ENCODE results near the gene ITSN1. TPM values are rescaled to one million over a fixed set of nuclear protein-coding genes. Genes with fewer than 3 reads are reported as not detected.
A peak's percentile ranks its signal among the peaks of the same experiment; 100 is the strongest.

Gene ITSN1
- total and polyA plus RNA-seq, 2 donors from 2014 or later = 8.1 to 42.5 TPM

DNA sequence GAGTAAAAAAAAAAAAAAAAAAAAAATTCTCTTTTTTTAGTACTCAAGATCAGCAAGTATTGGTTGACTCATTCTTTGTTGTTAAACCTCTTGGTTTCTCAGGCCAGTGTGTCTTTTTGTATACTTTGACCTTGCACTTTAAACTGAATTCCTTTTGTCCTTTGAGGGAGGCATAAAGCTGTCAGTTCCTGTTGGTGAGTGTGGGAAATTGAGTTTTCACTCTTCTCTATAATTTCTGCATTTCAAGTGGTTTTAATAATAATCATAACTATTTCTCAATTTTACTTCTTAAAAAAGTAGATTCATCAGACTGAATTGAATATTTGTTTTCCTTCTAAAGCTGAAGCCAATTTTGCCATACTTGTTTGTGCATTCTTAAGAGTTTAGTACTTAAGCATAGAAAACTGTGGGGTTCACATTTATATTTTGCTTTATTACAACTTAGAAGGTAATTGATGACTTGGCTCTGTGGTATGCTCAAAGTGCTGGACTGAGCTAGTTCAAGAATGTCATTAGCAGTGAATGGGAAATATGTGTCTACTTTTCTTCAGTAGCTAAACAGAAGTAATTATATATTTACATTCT is 43.4 kb downstream of the ITSN1 start:
- H3K27me3 ChIP-seq (ENCODE audit: control insufficient read depth, insufficient read depth, low read length) = no peaks in the 10 kb centered on the region
- no peaks in the 10 kb centered on the region for H3K9me3 ChIP-seq (ENCODE audit: control insufficient read depth in 2 of 3, insufficient read depth in 1 of 3, low read length in 3 of 3)
- no peak overlapping the region for H3K4me3 ChIP-seq (ENCODE audit: low read length in 3 of 3)
- H3K4me1 ChIP-seq (ENCODE audit: control insufficient read depth in 2 of 3, insufficient read depth in 2 of 3, low read depth in 1 of 3, low read length in 3 of 3) = peaks cover 4 to 29% (median 6%) of the 10 kb centered on the region in 3 donors
- TF ChIP-seq, protein P1, sequence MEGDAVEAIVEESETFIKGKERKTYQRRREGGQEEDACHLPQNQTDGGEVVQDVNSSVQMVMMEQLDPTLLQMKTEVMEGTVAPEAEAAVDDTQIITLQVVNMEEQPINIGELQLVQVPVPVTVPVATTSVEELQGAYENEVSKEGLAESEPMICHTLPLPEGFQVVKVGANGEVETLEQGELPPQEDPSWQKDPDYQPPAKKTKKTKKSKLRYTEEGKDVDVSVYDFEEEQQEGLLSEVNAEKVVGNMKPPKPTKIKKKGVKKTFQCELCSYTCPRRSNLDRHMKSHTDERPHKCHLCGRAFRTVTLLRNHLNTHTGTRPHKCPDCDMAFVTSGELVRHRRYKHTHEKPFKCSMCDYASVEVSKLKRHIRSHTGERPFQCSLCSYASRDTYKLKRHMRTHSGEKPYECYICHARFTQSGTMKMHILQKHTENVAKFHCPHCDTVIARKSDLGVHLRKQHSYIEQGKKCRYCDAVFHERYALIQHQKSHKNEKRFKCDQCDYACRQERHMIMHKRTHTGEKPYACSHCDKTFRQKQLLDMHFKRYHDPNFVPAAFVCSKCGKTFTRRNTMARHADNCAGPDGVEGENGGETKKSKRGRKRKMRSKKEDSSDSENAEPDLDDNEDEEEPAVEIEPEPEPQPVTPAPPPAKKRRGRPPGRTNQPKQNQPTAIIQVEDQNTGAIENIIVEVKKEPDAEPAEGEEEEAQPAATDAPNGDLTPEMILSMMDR (IDR thresholded peaks at IDR 0.05; ENCODE audit: borderline replicate concordance, extremely low read depth, insufficient read depth) = no peak
- DNase-seq (peak in 2 of 5 donors; percentile 41 to 46), FAIRE-seq (peak; percentile 61)
- H3K9ac ChIP-seq (ENCODE audit: low read length in 3 of 3) = no peak overlapping the region
- no peaks in the 10 kb centered on the region for H3K36me3 ChIP-seq (ENCODE audit: control insufficient read depth in 2 of 3, insufficient read depth in 3 of 3, low read length in 3 of 3)
- H3K27ac ChIP-seq (ENCODE audit: low read depth in 2 of 2, low read length in 2 of 2) = no peak overlapping the region
- intact Hi-C loops (cut with DNase I) = no loop called here

DNA sequence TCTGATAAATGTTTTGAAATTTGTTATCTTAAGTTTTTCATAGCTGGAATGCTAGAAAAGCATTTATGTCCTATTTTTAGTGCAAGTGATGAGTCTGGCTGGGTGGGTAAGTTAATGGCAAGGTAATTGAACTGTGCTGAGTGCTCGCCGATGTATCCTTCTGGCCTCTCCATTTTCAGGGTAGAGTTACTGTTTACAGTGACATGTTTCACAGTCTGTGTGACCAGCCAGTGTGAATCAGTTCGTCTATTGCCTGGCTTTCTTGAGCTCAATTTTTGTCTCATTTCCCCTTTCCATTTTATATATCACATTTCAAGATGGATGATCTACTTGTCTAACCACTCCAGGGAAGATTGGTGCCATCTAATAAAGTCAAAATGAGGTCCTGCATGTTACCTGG is 44.1 kb downstream of the ITSN1 start:
- no peaks in the 10 kb centered on the region for H3K36me3 ChIP-seq (ENCODE audit: control insufficient read depth in 2 of 3, insufficient read depth in 3 of 3, low read length in 3 of 3)
- peak overlapping the region in 1 of 2 donors; percentile 42 for H3K27ac ChIP-seq (ENCODE audit: low read depth in 2 of 2, low read length in 2 of 2)
- DNase-seq (peak in 3 of 5 donors; percentile 11 to 49 (median 34)), FAIRE-seq (no peak)
- H3K9ac ChIP-seq (ENCODE audit: low read length in 3 of 3) = no peak overlapping the region
- TF ChIP-seq, protein P1 (IDR thresholded peaks at IDR 0.05; ENCODE audit: borderline replicate concordance, extremely low read depth, insufficient read depth) = no peak
- no peaks in the 10 kb centered on the region for H3K27me3 ChIP-seq (ENCODE audit: control insufficient read depth, insufficient read depth, low read length)
- H3K9me3 ChIP-seq (ENCODE audit: control insufficient read depth in 2 of 3, insufficient read depth in 1 of 3, low read length in 3 of 3) = no peaks in the 10 kb centered on the region
- no peak overlapping the region for H3K4me3 ChIP-seq (ENCODE audit: low read length in 3 of 3)
- intact Hi-C loops (cut with DNase I) = no loop called here
- peaks cover 4 to 29% (median 8%) of the 10 kb centered on the region in 3 donors for H3K4me1 ChIP-seq (ENCODE audit: control insufficient read depth in 2 of 3, insufficient read depth in 2 of 3, low read depth in 1 of 3, low read length in 3 of 3)

DNA sequence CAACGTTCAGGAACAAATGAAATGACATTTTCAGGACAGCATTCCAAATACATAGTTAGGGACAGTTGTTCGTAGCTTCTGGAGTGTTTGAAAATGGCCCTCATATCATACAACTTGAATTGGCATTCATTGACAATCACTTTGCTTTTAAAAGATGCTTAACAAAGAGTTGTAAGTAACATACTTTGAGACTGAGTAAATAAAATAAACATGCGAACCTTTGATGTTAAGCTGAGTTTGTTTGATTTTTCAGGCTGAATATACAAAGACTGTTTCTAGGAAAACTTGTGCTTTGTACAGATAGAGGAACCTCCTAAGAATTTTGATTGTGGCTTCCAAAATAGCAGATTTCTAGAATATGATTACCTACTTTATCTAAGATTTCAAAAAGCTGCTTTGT is 45.3 kb downstream of the ITSN1 start:
- Histone ChIP-seq H3K4me3 (ENCODE audit: low read length in 3 of 3) (no peak overlapping the region), H3K9me3 (ENCODE audit: control insufficient read depth in 2 of 3, insufficient read depth in 1 of 3, low read length in 3 of 3) (no peaks in the 10 kb centered on the region), H3K4me1 (ENCODE audit: control insufficient read depth in 2 of 3, insufficient read depth in 2 of 3, low read depth in 1 of 3, low read length in 3 of 3) (peaks cover 4 to 29% (median 8%) of the 10 kb centered on the region in 3 donors), H3K27me3 (ENCODE audit: control insufficient read depth, insufficient read depth, low read length) (no peaks in the 10 kb centered on the region), H3K36me3 (ENCODE audit: control insufficient read depth in 2 of 3, insufficient read depth in 3 of 3, low read length in 3 of 3) (no peaks in the 10 kb centered on the region), H3K9ac (ENCODE audit: low read length in 3 of 3) (no peak overlapping the region), H3K27ac (ENCODE audit: low read depth in 2 of 2, low read length in 2 of 2) (no peak overlapping the region)
- FAIRE-seq = no peak
- TF ChIP-seq, protein P1 (IDR thresholded peaks at IDR 0.05; ENCODE audit: borderline replicate concordance, extremely low read depth, insufficient read depth) = no peak
- no peak for DNase-seq
- intact Hi-C loops (cut with DNase I) = no loop called here

DNA sequence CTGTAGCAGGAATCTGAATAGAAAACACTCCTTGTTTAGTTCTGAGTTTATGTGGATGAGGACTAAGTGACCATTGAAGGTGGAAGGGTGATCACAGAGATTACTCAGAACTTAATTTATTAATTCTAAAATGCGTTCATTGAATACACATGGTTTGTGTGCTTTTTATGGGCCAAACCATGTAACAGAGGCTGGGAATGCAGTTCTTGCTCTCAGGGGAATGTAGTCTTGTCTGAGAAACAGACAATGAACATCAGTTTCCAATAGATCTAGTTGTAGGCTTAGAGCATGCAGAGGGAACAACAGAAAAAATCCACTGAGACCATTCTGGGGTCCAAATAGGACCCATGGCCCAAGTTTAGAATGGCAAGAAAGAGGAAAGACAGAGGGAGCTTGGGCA is 46.1 kb downstream of the ITSN1 start:
- Histone ChIP-seq H3K4me3 (ENCODE audit: low read length in 3 of 3) (no peak overlapping the region), H3K9me3 (ENCODE audit: control insufficient read depth in 2 of 3, insufficient read depth in 1 of 3, low read length in 3 of 3) (no peaks in the 10 kb centered on the region), H3K36me3 (ENCODE audit: control insufficient read depth in 2 of 3, insufficient read depth in 3 of 3, low read length in 3 of 3) (no peaks in the 10 kb centered on the region), H3K9ac (ENCODE audit: low read length in 3 of 3) (no peak overlapping the region), H3K27me3 (ENCODE audit: control insufficient read depth, insufficient read depth, low read length) (no peaks in the 10 kb centered on the region), H3K27ac (ENCODE audit: low read depth in 2 of 2, low read length in 2 of 2) (no peak overlapping the region), H3K4me1 (ENCODE audit: control insufficient read depth in 2 of 3, insufficient read depth in 2 of 3, low read depth in 1 of 3, low read length in 3 of 3) (peaks cover 4 to 28% (median 8%) of the 10 kb centered on the region in 3 donors)
- DNase-seq (no peak), FAIRE-seq (no peak)
- intact Hi-C loops (cut with DNase I) = no loop called here
- TF ChIP-seq, protein P1 (IDR thresholded peaks at IDR 0.05; ENCODE audit: borderline replicate concordance, extremely low read depth, insufficient read depth) = no peak
